Measurements from ENCODE around the gene AGAP1. TPM values are rescaled to one million over a fixed set of nuclear protein-coding genes. Genes with fewer than 3 reads are reported as not detected.
A peak's percentile ranks its signal among the peaks of the same experiment; 100 is the strongest.

The AGAP1 gene
- total RNA-seq, 1 donor: 10.8 TPM

DNA sequence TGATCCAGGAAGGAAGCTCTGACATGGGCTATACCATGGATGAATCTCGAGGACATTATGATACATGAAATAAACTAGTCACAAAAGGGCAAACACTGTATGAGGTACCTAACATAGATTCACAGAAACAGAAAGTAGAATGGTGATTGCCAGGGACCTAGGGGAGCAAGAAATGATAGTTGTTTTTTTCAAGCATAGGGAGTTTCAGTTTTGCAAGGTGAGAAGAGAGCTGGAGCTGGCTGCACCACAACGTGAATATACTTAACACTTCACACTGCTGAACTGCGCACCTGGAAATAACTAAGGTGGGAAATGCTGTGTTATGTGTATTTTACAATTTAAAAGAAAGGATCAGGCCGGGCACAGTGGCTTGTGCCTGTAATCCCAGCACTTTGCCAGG lies 13.2 kb upstream of the AGAP1 start:
- no peak overlapping the region for H3K4me3 ChIP-seq (ENCODE audit: low read depth, low read length)
- no peak for DNase-seq (ENCODE audit: low read depth)
- TF ChIP-seq, protein P1, sequence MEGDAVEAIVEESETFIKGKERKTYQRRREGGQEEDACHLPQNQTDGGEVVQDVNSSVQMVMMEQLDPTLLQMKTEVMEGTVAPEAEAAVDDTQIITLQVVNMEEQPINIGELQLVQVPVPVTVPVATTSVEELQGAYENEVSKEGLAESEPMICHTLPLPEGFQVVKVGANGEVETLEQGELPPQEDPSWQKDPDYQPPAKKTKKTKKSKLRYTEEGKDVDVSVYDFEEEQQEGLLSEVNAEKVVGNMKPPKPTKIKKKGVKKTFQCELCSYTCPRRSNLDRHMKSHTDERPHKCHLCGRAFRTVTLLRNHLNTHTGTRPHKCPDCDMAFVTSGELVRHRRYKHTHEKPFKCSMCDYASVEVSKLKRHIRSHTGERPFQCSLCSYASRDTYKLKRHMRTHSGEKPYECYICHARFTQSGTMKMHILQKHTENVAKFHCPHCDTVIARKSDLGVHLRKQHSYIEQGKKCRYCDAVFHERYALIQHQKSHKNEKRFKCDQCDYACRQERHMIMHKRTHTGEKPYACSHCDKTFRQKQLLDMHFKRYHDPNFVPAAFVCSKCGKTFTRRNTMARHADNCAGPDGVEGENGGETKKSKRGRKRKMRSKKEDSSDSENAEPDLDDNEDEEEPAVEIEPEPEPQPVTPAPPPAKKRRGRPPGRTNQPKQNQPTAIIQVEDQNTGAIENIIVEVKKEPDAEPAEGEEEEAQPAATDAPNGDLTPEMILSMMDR (IDR thresholded peaks at IDR 0.05; ENCODE audit: insufficient read depth, low read depth, low read length): no peak

DNA sequence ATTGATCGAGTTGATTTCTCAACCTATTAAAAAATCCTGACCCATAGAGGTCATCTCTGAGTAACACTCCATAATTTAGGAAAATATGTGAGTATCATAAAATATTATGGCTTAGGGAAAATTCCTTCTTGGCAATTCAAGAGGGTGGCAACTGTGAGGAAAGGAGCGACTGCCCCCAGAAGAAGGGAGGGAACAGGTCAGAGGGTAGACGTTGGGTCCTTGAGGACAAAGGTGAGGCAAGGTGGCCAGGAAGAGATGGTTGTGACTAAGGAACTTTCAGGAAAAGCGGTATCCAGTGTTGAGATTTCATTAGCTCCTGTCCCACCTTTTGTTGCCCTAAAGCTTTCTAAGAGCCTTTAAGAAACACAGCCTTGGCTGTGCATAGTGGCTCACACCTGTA lies 10.5 kb upstream of the AGAP1 start:
- H3K4me3 ChIP-seq (ENCODE audit: low read depth, low read length): no peak overlapping the region
- TF ChIP-seq, protein P1 (IDR thresholded peaks at IDR 0.05; ENCODE audit: insufficient read depth, low read depth, low read length): no peak
- no peak for DNase-seq (ENCODE audit: low read depth)

DNA sequence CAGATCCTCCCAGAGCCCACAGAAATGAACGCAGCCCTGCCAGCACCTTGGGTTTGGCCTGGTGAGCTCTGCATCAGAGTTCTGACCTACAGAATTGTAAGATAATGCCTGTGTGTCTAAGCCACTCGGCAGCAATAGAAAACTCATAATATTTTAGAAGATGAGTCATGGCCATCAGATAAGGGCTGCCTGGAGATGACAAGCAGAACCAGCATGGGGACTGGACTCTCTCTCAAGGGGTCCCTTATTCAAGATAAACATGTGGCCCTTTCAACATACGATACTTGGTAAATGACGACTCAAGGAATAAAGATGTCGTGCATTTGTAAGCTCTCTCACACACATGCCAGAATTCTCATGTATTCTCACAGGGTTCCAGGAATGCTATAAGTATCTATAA lies 8.5 kb upstream of the AGAP1 start:
- TF ChIP-seq, protein P1 (IDR thresholded peaks at IDR 0.05; ENCODE audit: insufficient read depth, low read depth, low read length): no peak
- no peak overlapping the region for H3K4me3 ChIP-seq (ENCODE audit: low read depth, low read length)
- no peak for DNase-seq (ENCODE audit: low read depth)

DNA sequence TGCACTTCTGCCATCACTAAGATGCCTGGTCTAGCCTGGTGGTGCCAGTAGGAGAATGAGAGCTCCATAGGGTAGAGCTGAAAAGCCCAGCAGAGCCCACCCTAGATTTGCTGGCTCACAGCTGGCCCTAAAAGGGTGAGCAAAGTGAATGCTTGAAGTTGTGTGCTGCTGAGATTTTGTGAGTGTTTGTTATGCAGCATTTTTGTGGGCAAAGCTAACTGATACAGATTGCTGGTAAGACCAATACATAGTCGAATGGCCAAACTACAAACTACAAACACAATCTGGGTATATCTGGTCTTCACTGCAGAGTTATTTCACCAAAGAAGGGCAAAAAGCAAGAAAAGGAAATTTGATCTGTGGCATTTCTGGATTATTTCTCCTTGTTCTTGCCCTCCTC lies 7.1 kb upstream of the AGAP1 start:
- TF ChIP-seq, protein P1 (IDR thresholded peaks at IDR 0.05; ENCODE audit: insufficient read depth, low read depth, low read length): no peak
- no peak overlapping the region for H3K4me3 ChIP-seq (ENCODE audit: low read depth, low read length)
- DNase-seq (ENCODE audit: low read depth): no peak

DNA sequence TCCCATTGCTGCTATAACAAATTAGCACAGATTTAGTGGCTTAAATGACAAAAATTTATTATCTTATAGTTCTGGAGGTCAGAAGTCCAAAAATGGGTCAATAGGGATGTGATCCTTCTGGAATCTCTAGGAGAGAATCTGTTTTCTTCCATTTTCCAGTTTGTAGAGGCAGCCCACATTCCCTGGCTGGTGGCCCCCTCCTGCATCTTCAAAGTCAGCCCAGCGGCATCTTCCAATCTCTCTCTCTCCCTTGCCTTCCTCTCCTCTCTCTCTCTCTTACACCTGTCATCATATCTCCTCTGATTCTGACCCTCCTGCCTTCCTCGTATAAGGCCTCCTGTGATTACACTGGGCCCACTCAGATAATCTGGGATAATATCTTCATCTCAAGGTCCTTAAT lies 3.9 kb upstream of the AGAP1 start:
- no peak overlapping the region for H3K4me3 ChIP-seq (ENCODE audit: low read depth, low read length)
- DNase-seq (ENCODE audit: low read depth): no peak
- TF ChIP-seq, protein P1 (IDR thresholded peaks at IDR 0.05; ENCODE audit: insufficient read depth, low read depth, low read length): no peak

DNA sequence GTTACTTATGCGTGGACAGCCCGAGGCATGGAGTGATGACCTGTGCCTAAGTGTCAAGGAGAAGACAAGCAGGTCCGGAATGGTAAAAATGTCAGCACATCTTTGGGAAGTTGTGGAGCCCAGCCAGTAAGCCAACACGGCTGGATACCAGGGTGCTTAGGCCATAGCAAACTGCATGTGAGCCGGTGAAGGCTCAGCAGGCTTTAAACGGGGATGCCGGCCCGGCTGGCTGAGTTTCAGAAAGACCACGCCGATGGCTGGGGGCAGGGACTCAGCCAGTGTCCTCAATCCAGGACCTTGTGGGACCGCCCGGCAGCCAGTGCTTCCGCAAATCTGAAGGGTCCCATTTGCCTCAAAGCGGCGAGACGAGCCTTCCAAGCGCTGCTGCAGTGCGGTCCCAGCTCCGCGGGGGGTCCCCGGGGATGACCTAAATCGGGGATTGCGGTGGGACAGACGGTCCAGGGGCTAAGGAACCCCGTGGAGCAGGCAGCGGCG lies 946 bp upstream of the AGAP1 start:
- TF ChIP-seq, protein P1 (IDR thresholded peaks at IDR 0.05; ENCODE audit: insufficient read depth, low read depth, low read length): no peak
- no peak for DNase-seq (ENCODE audit: low read depth)
- peak overlapping the region; percentile 54 for H3K4me3 ChIP-seq (ENCODE audit: low read depth, low read length)

DNA sequence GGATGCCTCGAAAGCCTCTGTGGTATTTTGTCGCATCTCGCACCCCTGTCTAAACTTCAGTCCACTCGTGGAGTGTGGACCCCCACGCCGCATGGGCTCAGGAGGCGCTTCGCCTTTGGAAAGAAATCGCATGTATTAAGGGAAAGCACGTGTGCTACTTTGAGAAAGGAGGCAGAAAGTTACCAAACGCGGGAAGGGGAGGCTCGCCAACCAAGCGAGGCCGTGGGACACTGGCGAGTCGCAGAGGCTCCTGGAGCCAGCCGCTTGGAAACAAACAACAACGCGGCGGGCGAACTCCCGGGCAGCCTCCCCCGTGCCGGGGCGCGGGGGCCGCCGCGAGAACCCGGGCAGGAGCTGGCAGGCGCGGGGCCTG lies 455 bp upstream of the AGAP1 start:
- DNase-seq (ENCODE audit: low read depth): peak; percentile 64
- TF ChIP-seq, protein P1 (IDR thresholded peaks at IDR 0.05; ENCODE audit: insufficient read depth, low read depth, low read length): no peak

More for the DNA sequence above, 455 bp upstream of the AGAP1 start:
- peak overlapping the region; percentile 54 for H3K4me3 ChIP-seq (ENCODE audit: low read depth, low read length)

Data from fibroblast of villous mesenchyme (primary cell).